Large intestine (tissue), 3 donors: ENCODE measurements around the gene CCDC194. TPM values are rescaled to one million over a fixed set of nuclear protein-coding genes. Genes with fewer than 3 reads are reported as not detected.

Experiments used
- DNase-seq, 2 donors: peaks; one replicate each; pipeline versions ENCODE4 v3.0.0 to v3.0.0-alpha.2; 2013
- H3K27ac ChIP-seq: one replicate; pipeline ENCODE4 v1.5.1; 2013; ENCODE audit warnings: low read length
- H3K27me3 ChIP-seq: 2 replicates; pipeline ENCODE4 v1.6.1; 2013; ENCODE audit warnings: low read length; ENCODE audit not compliant: control insufficient read depth, insufficient read depth
- H3K36me3 ChIP-seq: 2 replicates; pipeline ENCODE4 v1.6.1; 2013; ENCODE audit warnings: low read length; ENCODE audit not compliant: control insufficient read depth, insufficient read depth
- H3K4me1 ChIP-seq: one replicate; pipeline ENCODE4 v1.6.1; 2013; ENCODE audit warnings: low read length; ENCODE audit not compliant: control insufficient read depth, insufficient read depth
- H3K4me3 ChIP-seq: one replicate; pipeline ENCODE4 v1.5.1; 2013; ENCODE audit warnings: low read length
- H3K9me3 ChIP-seq: one replicate; pipeline ENCODE4 v1.6.1; 2013; ENCODE audit warnings: mild to moderate bottlenecking, low read depth, low read length, moderate library complexity; ENCODE audit not compliant: control insufficient read depth
- WGBS: methylation state at CpG from one replicate; pipeline ENCODE4 v1.1.5; 2013; ENCODE audit warnings: low lambda C conversion rate; ENCODE audit not compliant: insufficient coverage; 5-methylcytosine and 5-hydroxymethylcytosine counted together
- polyA plus RNA-seq: library from polyadenylated mRNA; unstranded; fragments of 120-200 nt; gene quantifications from one replicate; pipeline ENCODE4 v1.2.1, GENCODE V29; 2013

CCDC194 gene
- polyA plus RNA-seq, 1 donor, result 0.28 TPM

- H3K36me3 ChIP-seq, result no peaks in the 10 kb centered on the region
- H3K27me3 ChIP-seq, result peaks cover 7% of the 10 kb centered on the region
- H3K9me3 ChIP-seq, result no peaks in the 10 kb centered on the region
- DNase-seq, result no peak
- no peak overlapping the region for H3K4me3 ChIP-seq
- H3K4me1 ChIP-seq, result no peaks in the 10 kb centered on the region
- H3K27ac ChIP-seq, result no peak overlapping the region
- no CpG with 5 or more reads among the region's 45 CpGs for WGBS
Measured at GRCh38 chr19:17351815-17352435, 42.1 kb downstream of the CCDC194 start.

- WGBS, result no CpG with 5 or more reads among the region's 12 CpGs
- no peak overlapping the region for H3K27ac ChIP-seq
Measured at GRCh38 chr19:17348700-17349099, 45.3 kb downstream of the CCDC194 start.

GRCh38 chr19:17347877-17348276 lies 46.1 kb downstream of the CCDC194 start:
- no peak for DNase-seq
- Histone ChIP-seq H3K36me3 (no peaks in the 10 kb centered on the region), H3K4me1 (no peaks in the 10 kb centered on the region), H3K9me3 (no peaks in the 10 kb centered on the region), H3K27ac (no peak overlapping the region), H3K27me3 (peaks cover 7% of the 10 kb centered on the region), H3K4me3 (no peak overlapping the region)
- WGBS, result no CpG with 5 or more reads among the region's 2 CpGs

More at GRCh38 chr19:17348700-17349099, 45.3 kb downstream of the CCDC194 start:
- Histone ChIP-seq H3K9me3 (no peaks in the 10 kb centered on the region), H3K27me3 (peaks cover 7% of the 10 kb centered on the region), H3K4me3 (no peak overlapping the region), H3K36me3 (no peaks in the 10 kb centered on the region), H3K4me1 (no peaks in the 10 kb centered on the region)
- peak in 1 of 2 donors; percentile 50 for DNase-seq

- no peak overlapping the region for H3K27ac ChIP-seq
- H3K36me3 ChIP-seq, result no peaks in the 10 kb centered on the region
- no peaks in the 10 kb centered on the region for H3K9me3 ChIP-seq
- H3K4me3 ChIP-seq, result no peak overlapping the region
- peaks cover 7% of the 10 kb centered on the region for H3K27me3 ChIP-seq
- no peaks in the 10 kb centered on the region for H3K4me1 ChIP-seq
- no peak for DNase-seq
- no CpG with 5 or more reads among the region's 6 CpGs for WGBS
Measured at GRCh38 chr19:17347361-17347760, 46.6 kb downstream of the CCDC194 start.

GRCh38 chr19:17346109-17346671 lies 47.8 kb downstream of the CCDC194 start:
- Histone ChIP-seq H3K36me3 (peaks cover 2% of the 10 kb centered on the region), H3K27me3 (peaks cover 7% of the 10 kb centered on the region), H3K9me3 (no peaks in the 10 kb centered on the region), H3K27ac (no peak overlapping the region), H3K4me1 (no peaks in the 10 kb centered on the region), H3K4me3 (no peak overlapping the region)
- peak in 1 of 2 donors; percentile 47 for DNase-seq
- WGBS, result no CpG with 5 or more reads among the region's 24 CpGs

GRCh38 chr19:17341845-17342244 lies 52.2 kb downstream of the CCDC194 start:
- Histone ChIP-seq H3K27me3 (no peaks in the 10 kb centered on the region), H3K4me3 (no peak overlapping the region), H3K4me1 (peaks cover 12% of the 10 kb centered on the region), H3K9me3 (peaks cover 9% of the 10 kb centered on the region), H3K27ac (no peak overlapping the region), H3K36me3 (peaks cover 6% of the 10 kb centered on the region)
- no peak for DNase-seq
- WGBS, result no CpG with 5 or more reads among the region's 7 CpGs

GRCh38 chr19:17341386-17341785 lies 52.6 kb downstream of the CCDC194 start:
- H3K36me3 ChIP-seq, result peaks cover 6% of the 10 kb centered on the region
- WGBS, result no CpG with 5 or more reads among the region's 15 CpGs
- H3K4me1 ChIP-seq, result peaks cover 12% of the 10 kb centered on the region
- H3K27ac ChIP-seq, result no peak overlapping the region
- no peak overlapping the region for H3K4me3 ChIP-seq
- no peak for DNase-seq
- H3K27me3 ChIP-seq, result no peaks in the 10 kb centered on the region
- H3K9me3 ChIP-seq, result peaks cover 9% of the 10 kb centered on the region

- Histone ChIP-seq H3K9me3 (peaks cover 9% of the 10 kb centered on the region), H3K27ac (no peak overlapping the region), H3K36me3 (peaks cover 6% of the 10 kb centered on the region), H3K4me3 (no peak overlapping the region), H3K4me1 (peaks cover 16% of the 10 kb centered on the region), H3K27me3 (no peaks in the 10 kb centered on the region)
- no CpG with 5 or more reads among the region's 17 CpGs for WGBS
- DNase-seq, result no peak
Measured at GRCh38 chr19:17340871-17341357, 53.1 kb downstream of the CCDC194 start.

Other genes with a start within 250 kb of the CCDC194 start
- gene USE1, start 178.8 kb downstream of the CCDC194 start, polyA plus RNA-seq, result 31.8 TPM
- gene OCEL1, start 168.0 kb downstream of the CCDC194 start, polyA plus RNA-seq, result 33.0 TPM
- gene NR2F6, start 148.3 kb downstream of the CCDC194 start, polyA plus RNA-seq, result 61.1 TPM
- gene USHBP1, start 129.5 kb downstream of the CCDC194 start, polyA plus RNA-seq, result 3.1 TPM
- 70.7 TPM for gene BABAM1, start 126.8 kb downstream of the CCDC194 start, polyA plus RNA-seq
- 1.4 TPM for gene ANKLE1, start 112.3 kb downstream of the CCDC194 start, polyA plus RNA-seq
- 5.0 TPM for gene ABHD8, start 90.8 kb downstream of the CCDC194 start, polyA plus RNA-seq
- gene MRPL34, start 88.3 kb downstream of the CCDC194 start, polyA plus RNA-seq, result 47.2 TPM
- 32.8 TPM for gene DDA1, start 84.6 kb downstream of the CCDC194 start, polyA plus RNA-seq
- gene ANO8, start 59.3 kb downstream of the CCDC194 start, polyA plus RNA-seq, result 4.4 TPM
- gene GTPBP3, start 56.6 kb downstream of the CCDC194 start, polyA plus RNA-seq, result 18.2 TPM
- gene PLVAP, start 16.9 kb downstream of the CCDC194 start, polyA plus RNA-seq, result 35.6 TPM
- 31.4 TPM for gene BST2, start 11.4 kb upstream of the CCDC194 start, polyA plus RNA-seq
- 53.5 TPM for gene MVB12A, start 25.9 kb upstream of the CCDC194 start, polyA plus RNA-seq
- gene TMEM221, start 54.5 kb upstream of the CCDC194 start, polyA plus RNA-seq, result 0.46 TPM
- gene NXNL1, start 66.7 kb upstream of the CCDC194 start, polyA plus RNA-seq, result not detected
- gene SLC27A1, start 76.3 kb upstream of the CCDC194 start, polyA plus RNA-seq, result 7.8 TPM
- 82.7 TPM for gene PGLS, start 117.5 kb upstream of the CCDC194 start, polyA plus RNA-seq
- gene COLGALT1, start 161.5 kb upstream of the CCDC194 start, polyA plus RNA-seq, result 50.4 TPM